Skeletal muscle satellite cell (primary cell): ENCODE data around the gene EMID1.
"Not testable (repeated sequence)": the region's sequence is repeated elsewhere in the genome, so short reads cannot be mapped to it uniquely, and the experiment has no call there.

Source experiments
- H3K27me3 ChIP-seq: 2 replicates; pipeline ENCODE4 v1.7.0; 2013; ENCODE audit warnings: low read length; ENCODE audit not compliant: control insufficient read depth, insufficient read depth
- H3K36me3 ChIP-seq: 2 replicates; pipeline ENCODE4 v1.7.0; 2013; ENCODE audit warnings: mild to moderate bottlenecking, control low read depth, low read length; ENCODE audit not compliant: insufficient read depth
- H3K4me1 ChIP-seq: 2 replicates; pipeline ENCODE4 v1.7.0; 2013; ENCODE audit warnings: low read length; ENCODE audit not compliant: control insufficient read depth, insufficient read depth
- H3K4me2 ChIP-seq: 2 replicates; pipeline ENCODE4 v1.7.0; 2013; ENCODE audit warnings: mild to moderate bottlenecking, low read length
- H3K4me3 ChIP-seq: 2 replicates; pipeline ENCODE4 v1.7.0; 2013; ENCODE audit warnings: low read length
- H3K9ac ChIP-seq: 2 replicates; pipeline ENCODE4 v1.7.0; 2013; ENCODE audit warnings: mild to moderate bottlenecking, low read depth, low read length, moderate library complexity
- H3K9me3 ChIP-seq: replicated peaks from 2 replicates; pipeline ENCODE4 v1.7.0; 2013; ENCODE audit warnings: mild to moderate bottlenecking, control low read depth, low read length

The EMID1 gene

DNA sequence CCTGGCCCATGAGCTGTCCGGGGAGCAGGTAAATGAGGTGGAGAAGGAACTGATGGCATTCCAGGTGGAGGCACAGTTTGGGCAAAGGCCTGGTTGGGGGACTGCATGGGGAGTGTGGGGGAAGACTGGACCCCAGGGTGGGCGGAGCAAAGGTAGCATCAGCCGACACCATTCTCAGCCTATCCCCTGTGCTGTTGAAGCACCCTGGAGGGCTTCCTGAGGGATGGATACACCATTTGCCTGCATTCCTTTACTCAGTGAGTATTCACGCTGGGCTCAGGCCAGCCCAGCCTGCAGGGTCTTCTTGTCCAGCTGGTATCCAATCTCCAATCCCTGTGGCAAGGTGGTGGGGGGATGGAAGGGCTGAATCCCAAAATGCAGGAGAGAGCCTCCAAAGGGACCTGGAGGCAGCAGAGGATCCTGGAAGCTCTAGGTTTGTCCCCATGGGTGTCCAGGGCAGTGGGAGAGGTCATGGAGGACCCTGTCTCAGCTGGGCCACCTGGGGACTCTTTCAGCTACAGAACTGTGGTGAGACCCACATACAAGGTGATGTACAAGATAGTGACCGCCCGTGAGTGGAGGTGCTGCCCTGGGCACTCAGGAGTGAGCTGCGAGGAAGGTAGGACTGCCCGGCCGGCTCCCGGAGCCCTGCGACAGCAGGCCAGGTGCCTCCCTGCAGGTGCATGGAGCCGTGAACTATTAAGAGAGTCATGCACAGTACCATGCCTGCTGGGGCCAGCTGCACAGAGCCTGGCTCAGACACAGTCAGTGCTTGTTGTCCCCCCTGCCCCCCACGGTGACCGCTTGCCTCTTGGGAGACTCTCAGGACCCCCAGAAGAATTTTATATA, 9.5 kb downstream of the EMID1 start:
- Histone ChIP-seq H3K27me3 (peaks cover 54% of the 10 kb centered on the region), H3K36me3 (no peaks in the 10 kb centered on the region)

DNA sequence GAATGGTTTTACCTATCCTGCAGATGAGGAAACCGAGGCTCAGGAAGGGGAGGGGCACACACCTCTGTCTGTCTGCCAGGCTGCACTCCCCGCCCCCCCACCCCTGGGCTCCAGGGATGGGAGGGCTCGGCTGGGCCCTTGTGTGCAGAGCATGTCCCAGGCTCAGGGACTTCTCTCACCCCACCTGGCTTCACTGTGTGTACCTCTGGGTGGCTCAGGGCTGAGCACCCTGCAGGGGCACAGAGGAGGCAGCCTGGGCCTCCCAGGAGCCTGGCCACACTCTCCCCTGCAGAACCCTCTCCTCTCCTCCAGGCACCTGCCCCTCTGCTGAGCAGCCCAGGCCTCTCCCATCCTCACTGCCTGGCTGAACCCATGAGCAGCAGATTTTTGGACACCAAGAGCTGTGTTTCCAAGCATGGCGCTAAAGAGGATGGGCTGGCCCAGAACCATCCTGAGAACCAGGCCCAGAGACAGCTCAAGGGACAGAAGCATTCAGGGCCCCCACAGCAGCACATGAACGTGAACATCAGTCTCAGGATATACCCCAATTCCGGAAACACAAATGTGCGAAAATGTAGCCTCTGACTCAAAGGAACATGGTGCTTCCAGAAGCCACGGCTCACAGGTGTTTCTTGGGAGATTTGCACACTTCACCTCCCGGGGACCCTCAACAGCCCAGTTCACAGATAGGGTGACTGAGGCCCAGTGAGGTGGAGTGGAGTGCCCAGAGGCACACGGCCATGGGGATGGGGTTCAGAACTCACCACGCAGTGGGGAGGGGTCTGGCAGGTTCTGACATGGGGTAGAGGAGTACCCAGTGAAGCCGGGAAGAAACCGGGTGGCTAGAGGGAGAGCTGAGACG, 10.5 kb downstream of the EMID1 start:
- Histone ChIP-seq H3K9ac (no peak overlapping the region), H3K4me1 (no peaks in the 10 kb centered on the region)

More for the DNA sequence above, 9.5 kb downstream of the EMID1 start:
- H3K4me3 ChIP-seq = no peak overlapping the region
- no peaks in the 10 kb centered on the region for H3K9me3 ChIP-seq
- no peak overlapping the region for H3K4me2 ChIP-seq
- H3K9ac ChIP-seq = no peak overlapping the region
- H3K4me1 ChIP-seq = no peaks in the 10 kb centered on the region

DNA sequence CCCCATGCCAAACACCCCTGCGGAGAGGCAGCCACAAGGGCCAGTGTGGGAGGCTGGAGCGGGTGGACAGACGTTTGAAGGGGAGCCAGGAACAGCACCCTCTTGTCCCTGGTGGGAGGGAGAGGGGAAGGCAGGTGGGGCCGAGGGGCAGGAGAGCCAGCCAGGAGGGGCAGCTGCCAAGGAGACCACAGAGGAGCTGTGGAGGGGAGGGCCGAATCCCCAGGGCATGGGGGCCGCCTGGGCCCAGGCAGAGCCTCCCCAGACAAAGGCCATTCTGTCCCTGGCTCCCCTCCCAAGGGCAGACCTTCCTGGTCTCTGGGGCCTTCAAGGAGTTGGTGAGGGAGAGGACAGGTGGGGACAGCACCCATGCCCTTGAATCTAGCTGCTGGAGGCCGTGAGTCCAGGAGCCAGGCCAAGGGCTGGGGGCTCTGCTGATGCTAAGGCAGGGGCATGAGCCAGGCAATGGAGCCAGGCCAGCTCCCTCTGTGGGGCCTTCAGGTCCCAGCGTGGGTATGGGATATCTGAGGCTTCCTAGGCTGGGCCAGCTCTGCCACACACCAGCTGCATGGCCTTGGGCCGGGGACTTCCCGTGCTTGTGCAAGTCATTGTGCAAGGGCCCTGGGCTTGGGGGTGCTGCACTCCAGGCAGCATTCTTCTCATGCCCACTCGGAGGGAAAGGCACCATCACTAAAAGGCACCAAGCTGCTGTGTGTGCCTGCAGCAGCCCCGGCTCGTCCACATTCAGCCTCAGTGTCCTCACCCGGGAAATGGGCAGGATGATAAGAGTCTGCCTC, 11.4 kb downstream of the EMID1 start:
- no peak overlapping the region for H3K9ac ChIP-seq
- H3K9me3 ChIP-seq = no peaks in the 10 kb centered on the region
- H3K27me3 ChIP-seq = peaks cover 47% of the 10 kb centered on the region
- no peaks in the 10 kb centered on the region for H3K36me3 ChIP-seq
- no peak overlapping the region for H3K4me3 ChIP-seq
- H3K4me1 ChIP-seq = no peaks in the 10 kb centered on the region
- no peak overlapping the region for H3K4me2 ChIP-seq

More for the DNA sequence above, 10.5 kb downstream of the EMID1 start:
- Histone ChIP-seq H3K36me3 (no peaks in the 10 kb centered on the region), H3K27me3 (peaks cover 52% of the 10 kb centered on the region), H3K4me2 (no peak overlapping the region), H3K9me3 (no peaks in the 10 kb centered on the region), H3K4me3 (no peak overlapping the region)

DNA sequence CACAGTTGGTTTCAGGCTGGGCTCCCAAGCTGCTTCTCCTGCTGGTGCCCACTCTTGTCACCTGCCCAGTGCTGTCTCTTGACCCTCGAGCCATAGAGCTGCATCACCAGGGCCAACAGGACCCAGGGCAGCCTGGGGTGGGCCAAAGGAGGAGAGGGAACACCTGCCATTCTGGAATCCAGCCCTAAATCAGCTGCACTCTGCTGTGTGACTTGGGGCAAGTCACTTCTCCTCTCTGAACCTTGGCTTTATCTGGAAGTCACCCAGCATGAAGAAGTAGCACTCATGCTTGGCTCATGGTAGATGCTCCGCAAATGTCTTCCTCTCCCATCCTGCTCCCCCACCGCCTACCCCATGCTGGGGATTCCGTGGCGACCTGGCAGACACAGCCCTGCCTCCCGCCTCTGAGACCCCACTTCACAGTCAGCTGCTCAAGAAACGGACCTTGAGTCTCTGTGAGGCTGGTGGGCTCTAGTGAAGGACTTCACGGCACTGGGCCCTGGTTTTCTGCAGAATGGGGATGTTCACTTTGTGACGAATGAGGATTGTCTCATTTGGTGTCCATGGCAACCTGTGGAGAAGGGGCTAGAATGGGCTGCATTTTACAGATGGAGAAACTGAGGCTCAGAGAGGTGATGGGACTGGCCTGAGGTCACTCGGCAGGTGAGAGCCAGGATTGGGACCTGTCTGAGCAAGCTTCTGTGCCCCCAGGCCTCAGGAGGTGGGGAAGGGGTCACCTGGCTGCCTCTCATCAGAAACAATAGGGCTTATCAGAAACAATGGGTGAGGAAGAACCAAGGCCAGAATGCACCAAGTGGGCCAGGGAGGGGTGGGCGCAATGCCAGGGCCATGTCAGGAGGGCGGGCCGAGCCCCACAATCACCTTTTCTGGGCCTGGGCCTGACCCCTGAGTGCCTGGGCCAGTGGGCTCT, 12.4 kb downstream of the EMID1 start:
- Histone ChIP-seq H3K36me3 (no peaks in the 10 kb centered on the region), H3K27me3 (peaks cover 42% of the 10 kb centered on the region), H3K4me1 (no peaks in the 10 kb centered on the region), H3K9me3 (no peaks in the 10 kb centered on the region), H3K4me3 (no peak overlapping the region), H3K4me2 (no peak overlapping the region), H3K9ac (no peak overlapping the region)

DNA sequence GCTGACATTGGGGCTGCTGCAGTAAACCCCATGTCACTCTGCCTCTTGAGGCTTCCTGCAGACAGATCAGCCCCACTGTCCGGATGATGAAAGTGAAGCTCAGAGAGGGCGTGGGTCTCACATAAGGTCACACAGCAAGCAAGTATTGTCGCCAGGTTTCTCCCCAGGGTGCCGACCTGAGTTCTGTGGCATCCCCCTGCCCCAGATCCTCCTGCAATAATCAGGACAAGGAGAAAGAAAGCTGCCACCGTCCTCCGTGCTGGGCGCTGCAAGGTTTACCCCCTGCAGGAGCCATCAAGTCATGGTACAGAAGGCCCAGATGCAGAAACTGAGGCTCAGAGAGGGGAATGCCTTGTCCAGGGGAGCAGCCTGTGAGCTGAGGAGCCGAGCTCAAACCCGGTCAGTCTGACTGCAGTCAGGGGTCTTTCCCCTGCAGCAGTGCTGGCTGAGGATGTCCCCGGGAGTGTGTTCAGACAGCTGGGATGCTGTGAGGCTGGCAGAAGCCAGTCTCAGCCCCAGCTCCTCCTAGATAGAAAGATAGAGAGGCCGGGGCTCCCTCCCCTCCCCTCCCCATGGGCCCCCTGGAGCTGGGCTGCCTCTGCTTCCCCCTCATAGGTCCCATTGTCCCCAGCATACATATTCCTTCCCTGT, 13.2 kb downstream of the EMID1 start:
- Histone ChIP-seq H3K4me1 (no peaks in the 10 kb centered on the region), H3K9me3 (no peaks in the 10 kb centered on the region), H3K4me2 (no peak overlapping the region), H3K27me3 (peaks cover 46% of the 10 kb centered on the region), H3K9ac (no peak overlapping the region), H3K36me3 (no peaks in the 10 kb centered on the region), H3K4me3 (no peak overlapping the region)

DNA sequence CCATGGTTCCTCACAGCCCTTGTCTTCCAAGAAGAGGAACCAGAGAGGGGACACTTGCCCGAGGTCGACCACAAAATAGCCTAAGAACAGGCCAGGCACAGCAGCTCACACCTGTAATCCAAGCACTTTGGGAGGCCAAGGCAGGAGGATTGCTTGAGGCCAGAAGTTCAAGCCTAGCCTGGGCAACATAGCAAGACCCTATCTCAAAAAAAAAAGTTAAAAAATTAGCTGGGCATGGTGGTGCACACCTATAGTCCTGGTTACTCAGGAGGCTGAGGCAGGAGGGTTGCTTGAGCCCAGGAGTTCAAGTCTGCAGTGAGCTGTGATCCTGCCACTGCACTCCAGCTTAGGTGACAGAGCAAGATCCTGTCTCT, 13.7 kb downstream of the EMID1 start:
- H3K9me3 ChIP-seq, H3K4me2 ChIP-seq, H3K36me3 ChIP-seq: not testable (repeated sequence)

DNA sequence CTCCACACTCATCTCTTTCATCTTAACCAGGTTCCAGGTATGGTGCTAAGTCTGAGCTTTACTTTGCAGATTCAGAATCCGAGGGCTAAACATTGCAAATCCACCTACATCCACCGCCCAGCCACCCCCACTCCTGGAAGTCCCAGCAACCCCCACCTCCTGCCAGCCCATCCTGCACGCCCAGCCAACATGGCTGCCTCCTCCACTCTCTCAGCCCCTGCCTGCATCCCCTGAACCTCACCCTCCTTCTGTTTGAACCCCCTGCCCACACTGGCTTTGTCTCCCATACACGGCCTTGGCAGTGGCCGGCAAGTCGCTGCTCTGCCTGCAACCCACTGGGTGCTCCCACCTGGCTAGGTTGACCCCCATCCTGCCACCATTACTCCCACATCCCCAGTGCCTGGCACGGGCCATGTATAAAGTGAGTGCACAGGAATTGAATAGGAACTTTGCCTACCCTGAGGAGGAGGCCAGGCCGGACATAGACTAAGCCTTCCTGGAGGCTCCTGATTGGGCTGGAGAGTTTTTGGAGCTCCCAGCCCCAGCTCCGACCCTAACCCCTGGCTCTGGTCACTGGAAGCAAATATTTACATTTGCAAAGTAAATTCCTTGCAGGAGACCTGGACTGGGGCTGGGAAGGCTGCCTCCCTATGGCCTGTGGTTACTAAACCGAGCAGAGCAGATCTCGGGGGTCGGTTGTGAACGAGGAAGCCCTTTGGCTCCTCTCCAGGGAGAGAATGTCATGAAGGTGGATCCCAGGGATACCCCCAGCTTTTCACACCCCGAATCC, 14.4 kb downstream of the EMID1 start:
- peaks cover 3% of the 10 kb centered on the region for H3K4me1 ChIP-seq
- H3K4me3 ChIP-seq = no peak overlapping the region
- H3K9me3 ChIP-seq = no peaks in the 10 kb centered on the region
- no peak overlapping the region for H3K9ac ChIP-seq
- H3K27me3 ChIP-seq = peaks cover 53% of the 10 kb centered on the region
- H3K36me3 ChIP-seq = no peaks in the 10 kb centered on the region
- H3K4me2 ChIP-seq = no peak overlapping the region

More for the DNA sequence above, 13.7 kb downstream of the EMID1 start:
- H3K27me3 ChIP-seq = peaks cover 50% of the 10 kb centered on the region
- H3K4me3 ChIP-seq, H3K4me1 ChIP-seq, H3K9ac ChIP-seq: not testable (repeated sequence)

DNA sequence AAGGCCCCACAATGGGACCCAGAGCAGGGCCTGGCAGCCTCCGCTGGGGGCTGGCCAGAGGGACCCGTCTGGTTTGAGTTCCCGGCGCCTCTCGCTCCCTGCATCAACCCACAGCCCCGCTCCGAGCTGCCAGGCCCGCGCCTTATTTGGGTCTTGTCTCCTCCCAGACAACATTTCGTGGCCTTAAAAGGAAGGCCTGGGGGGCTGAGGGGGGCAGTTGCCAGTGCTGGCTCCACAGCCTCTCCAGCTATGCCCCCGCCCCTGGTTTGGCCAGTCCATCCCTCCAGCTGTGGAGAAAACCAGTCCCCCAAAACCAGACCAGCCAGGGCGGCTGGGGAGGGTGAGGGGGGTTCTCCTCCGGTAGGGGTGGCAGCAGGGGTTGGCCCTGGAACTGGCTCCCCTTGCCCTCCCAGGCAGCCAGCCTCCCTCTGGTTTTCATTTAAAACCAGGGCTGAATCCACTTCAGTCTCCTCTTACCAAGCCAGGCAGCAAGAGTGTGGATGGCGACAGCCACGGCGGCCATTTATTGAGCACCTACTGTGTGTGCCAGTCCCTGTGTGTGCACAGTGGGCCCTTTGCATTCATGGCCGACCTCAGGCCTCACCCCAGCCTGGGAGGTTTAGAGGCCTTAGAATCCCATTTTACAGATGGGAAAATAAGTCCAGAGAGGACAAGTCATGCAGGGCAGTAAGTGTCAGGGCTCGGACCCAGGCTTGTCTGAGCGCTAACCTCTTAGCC, 18.6 kb downstream of the EMID1 start:
- peaks cover 28% of the 10 kb centered on the region for H3K27me3 ChIP-seq
- peaks cover 14% of the 10 kb centered on the region for H3K4me1 ChIP-seq
- no peak overlapping the region for H3K4me3 ChIP-seq
- H3K9ac ChIP-seq = no peak overlapping the region
- no peaks in the 10 kb centered on the region for H3K9me3 ChIP-seq
- H3K36me3 ChIP-seq = no peaks in the 10 kb centered on the region
- no peak overlapping the region for H3K4me2 ChIP-seq

DNA sequence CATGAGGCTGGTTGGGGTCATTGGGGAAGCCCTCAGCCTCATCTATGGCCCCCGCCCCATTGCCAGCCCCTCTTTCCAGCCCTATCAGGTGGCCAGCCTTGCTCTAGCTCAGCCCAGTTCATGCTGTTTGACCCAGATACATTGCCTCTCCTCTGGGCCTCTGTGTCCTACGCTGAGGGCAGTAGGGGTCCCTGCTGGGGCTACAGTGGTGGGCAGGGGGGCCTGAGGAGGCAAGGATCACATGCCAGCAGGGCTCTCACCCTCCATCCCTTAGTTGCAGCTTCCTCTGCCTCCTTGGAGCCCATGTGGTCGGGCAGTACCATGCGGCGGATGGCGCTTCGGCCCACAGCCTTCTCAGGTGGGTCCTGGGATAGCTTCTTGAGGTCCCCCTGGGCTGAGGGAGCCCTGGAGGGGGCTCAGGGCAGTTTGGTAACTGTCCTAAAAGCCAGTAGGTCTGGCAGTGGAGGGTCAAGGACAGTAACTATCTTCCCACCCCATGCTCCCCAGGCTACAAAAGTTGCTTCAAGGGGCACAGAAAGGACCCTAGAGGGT, 19.2 kb downstream of the EMID1 start:
- Histone ChIP-seq H3K4me1 (peaks cover 14% of the 10 kb centered on the region), H3K9ac (no peak overlapping the region), H3K36me3 (no peaks in the 10 kb centered on the region), H3K4me2 (peak overlapping the region; percentile 73), H3K4me3 (no peak overlapping the region), H3K27me3 (peaks cover 28% of the 10 kb centered on the region), H3K9me3 (no peaks in the 10 kb centered on the region)
